PC-3 (cell line): ENCODE measurements around the gene GLI3.

Experiments used
- EZH2 ChIP-seq: fragments of 300-600 bp; sonication (generic); IDR thresholded peaks from one replicate; pipeline ENCODE4 v1.6.1; 2017; ENCODE audit warnings: antibody characterized with exemption, mild to moderate bottlenecking, low read length; ENCODE audit not compliant: unreplicated experiment
- TF ChIP-seq, protein P1 (sequence below): fragments of 300-600 bp; sonication (generic); conservative IDR thresholded peaks from 2 replicates; pipeline ENCODE4 v1.5.1; 2017; ENCODE audit warnings: antibody characterized with exemption, low read depth, mild to moderate bottlenecking, low read length

DNA sequence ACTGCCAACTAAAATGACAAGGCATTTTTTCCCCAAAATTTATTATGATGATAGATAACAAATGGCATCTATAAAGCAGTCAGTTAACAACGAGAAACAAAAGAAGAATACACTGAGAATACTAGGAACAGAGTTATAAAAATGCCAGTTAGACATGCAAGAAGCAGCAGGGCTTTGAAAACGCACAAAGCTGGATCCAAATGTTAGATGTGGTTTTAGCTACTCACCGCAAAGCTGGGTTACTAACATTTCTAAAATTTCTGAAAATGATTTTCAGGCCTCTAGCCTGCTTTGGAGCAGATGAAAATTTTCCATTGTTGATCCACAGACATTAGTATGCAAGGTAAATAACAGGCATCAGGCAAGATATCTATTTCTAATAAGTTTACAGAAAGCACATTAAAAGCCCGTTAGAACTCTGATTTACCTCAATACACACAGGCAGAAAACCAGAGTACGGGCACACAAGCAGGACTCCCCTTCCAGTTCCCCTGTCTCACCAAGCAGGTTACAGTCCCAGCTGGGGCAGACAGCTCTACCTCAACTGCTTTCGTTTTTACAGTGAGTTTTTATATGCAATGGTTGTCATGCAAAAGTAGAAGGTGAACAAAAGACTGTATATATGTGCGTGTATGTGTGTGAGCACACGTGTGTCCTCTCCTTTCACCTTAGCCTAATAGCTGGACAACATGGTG, 37.9 kb downstream of the GLI3 start:
- TF ChIP-seq, protein P1, sequence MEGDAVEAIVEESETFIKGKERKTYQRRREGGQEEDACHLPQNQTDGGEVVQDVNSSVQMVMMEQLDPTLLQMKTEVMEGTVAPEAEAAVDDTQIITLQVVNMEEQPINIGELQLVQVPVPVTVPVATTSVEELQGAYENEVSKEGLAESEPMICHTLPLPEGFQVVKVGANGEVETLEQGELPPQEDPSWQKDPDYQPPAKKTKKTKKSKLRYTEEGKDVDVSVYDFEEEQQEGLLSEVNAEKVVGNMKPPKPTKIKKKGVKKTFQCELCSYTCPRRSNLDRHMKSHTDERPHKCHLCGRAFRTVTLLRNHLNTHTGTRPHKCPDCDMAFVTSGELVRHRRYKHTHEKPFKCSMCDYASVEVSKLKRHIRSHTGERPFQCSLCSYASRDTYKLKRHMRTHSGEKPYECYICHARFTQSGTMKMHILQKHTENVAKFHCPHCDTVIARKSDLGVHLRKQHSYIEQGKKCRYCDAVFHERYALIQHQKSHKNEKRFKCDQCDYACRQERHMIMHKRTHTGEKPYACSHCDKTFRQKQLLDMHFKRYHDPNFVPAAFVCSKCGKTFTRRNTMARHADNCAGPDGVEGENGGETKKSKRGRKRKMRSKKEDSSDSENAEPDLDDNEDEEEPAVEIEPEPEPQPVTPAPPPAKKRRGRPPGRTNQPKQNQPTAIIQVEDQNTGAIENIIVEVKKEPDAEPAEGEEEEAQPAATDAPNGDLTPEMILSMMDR, result no peak
- TF ChIP-seq EZH2, result no peak
